Amygdala (tissue), 56 donors: ENCODE measurements around the gene ZNF418.

ENCODE experiments used
- DNase-seq, 56 donors: peaks; one replicate each; lab custom pipeline; 2025; lab: John Stamatoyannopoulos, UW

ZNF418 gene

DNA sequence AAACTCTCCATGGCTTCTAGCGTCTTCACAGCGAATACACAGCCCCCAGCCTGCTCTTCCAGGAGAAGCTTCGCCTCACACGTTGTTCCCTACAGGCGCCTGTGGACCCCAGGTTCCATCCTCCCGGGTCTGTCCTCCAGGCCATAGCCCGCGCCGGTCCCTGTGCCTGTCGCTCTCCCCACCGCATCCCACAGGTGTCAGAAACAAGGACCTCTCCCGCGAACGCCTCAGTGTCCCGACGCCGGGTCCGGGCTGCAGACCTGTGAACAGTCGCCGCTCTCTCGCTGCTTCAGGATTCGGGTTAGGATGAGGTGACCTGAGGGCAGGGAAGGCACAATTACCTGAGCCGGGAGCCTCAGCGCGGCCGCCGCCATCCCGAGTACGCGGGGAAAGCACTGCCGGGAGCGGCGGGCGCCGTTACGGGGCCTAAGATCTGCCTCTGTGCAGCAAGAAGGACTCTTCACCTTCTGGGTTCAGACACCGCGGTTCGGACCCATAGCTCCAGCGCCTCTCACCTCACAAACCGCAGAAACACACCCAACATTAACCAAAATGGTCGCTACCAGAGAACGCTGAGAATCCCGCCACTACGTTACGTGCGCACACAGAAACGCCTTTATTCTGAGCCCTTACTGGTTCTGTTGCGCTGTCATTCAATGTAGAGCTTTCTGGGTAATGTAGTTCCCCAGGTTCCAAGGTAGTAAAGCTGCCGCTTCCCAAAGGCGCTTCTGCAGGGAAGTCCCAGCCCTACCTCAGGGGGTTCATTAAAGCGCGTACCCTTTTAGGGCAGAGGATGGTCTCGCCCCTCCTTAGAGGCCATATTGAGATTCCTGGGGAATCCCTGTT lies at the start of gene ZNF418:
Gene ZNF418, minus strand, starts transcription at position 583 of the 846 bp plus-strand sequence. CDS start 1,580 bp downstream, outside the sequence.
- DNase-seq, result peak in 55 of 56 donors; percentile 1 to 91 (median 64)

DNA sequence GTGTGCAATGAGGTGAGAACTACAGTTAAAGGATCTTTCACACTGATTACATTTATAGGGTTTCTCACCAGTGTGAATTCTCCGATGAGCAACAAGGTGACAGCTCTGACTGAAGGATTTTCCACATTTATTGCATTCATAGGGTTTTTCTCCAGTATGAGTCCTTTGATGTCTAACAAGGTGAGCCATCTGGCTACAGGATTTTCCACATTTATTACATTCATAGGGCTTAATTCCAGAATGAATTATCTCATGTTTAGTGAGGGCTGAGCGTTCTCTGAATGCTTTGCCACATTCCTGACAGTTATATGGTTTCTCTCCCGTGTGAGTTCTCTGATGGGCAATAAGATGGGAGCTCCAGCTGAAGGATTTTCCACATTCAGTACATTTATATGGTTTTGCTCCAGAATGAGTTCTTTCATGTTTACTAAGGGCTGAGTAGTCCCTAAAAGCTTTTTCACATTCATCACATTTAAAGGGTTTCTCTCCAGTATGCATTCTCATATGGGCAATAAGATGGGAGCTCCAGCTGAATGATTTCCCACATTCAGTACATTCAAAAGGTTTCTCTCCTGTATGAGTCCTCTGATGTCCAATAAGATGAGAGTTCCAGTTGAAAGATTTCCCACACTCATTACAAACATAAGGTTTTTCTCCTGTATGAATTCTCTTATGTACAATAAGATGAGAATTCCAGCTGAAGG lies 43.5 kb upstream of the ZNF418 start:
- no peak for DNase-seq

DNA sequence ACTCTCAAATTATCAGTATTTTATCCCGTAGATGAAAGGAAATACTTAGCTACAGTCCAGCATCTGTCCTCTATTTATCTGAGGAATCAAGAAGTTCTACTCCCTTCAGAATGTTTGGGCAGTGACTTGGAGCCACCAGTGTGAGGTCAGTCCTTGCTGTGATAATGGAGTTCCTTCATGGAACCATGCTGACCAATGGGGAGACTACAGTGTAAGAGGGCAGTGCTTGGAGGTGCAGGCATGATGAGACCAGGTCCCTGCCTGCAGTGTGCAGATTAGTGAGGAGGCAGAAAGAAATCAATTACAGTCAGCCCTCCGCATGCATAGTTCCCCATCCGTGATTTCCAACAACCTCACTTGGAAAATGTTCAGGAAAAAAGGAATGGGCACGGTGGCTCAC lies 39.2 kb upstream of the ZNF418 start, which contains the start of gene C19orf18:
Gene C19orf18, minus strand, starts transcription at position 101 of the 400 bp plus-strand sequence. CDS start 102 bp downstream, outside the sequence.
- no peak for DNase-seq

DNA sequence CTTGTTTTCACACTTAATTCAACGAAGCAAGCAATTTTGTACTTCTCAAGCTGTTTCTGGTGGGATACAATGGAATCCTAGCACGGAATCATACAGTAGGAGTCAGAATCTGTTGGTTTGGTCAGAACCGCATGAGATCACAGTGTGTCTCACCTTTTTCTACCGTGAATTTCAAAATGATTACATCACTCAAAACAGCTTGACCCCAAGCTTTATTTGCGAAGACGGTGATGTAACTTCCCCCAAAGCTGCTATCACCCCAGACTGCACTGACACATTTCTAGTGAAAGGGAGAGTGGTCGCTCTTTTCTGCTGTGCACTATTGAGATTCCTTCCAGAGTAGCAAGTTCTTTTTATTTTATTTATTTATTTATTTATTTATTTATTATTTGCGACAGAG lies 29.6 kb upstream of the ZNF418 start:
- no peak for DNase-seq

DNA sequence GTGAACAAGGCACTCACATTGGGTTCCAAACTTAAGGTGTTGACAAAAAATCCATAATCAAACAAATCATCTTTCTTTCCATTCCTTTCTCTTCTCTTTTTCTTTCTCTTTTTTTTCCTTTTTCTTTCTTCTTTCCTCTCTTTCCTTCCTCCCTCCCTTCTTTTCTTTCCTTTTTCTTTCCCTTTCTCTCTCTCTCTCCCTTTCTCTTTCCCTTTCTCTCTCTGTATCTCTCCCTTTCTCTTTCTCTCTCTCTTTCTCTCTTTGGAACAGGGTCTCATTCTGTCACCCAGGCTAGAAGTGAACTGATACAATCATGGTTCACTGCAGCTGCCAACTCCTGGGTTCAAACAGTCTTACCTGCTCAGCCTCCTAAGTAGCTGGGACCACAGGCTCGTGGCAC lies 26.6 kb upstream of the ZNF418 start:
- DNase-seq, result no peak

DNA sequence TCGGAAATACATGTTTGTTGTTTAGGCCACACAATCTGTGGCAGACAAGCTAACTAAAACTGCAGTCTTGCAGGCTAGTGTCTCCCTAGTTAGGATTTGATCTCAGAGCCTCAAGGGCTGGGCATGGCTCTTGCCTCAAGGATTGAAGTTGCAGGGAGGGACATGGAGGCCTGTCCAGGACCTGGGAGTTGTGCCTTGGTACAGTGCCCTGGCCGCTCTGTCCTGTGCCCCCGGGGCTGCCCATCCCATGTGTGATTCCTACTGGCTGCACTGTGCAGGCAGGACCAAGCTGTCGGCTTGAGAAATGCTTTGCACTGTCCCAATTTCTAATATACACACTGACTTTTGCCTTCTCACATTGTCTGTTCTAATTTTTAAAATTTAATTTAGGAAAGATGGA lies 19.8 kb upstream of the ZNF418 start:
- DNase-seq, result no peak

DNA sequence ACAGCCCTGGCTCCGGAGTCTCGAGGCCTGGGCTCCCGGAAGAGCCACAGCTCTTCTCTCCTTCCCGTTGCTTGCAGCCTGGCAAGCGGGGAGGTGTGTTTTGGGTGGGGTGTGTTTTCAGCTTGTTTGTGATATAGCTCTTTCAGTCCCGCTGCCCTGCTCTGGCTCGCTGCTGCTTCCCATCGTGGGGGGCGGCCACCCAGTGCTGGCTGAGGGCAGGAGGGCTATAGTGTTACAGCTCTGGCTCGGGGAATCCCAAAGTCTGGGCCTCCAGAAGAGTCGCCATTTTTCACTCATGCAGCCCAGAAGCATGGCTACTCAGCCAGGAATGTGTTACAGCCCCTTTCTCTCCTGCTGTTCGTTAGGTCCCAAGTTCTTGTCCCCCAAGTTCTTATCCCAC lies 14.5 kb upstream of the ZNF418 start:
- DNase-seq, result no peak

DNA sequence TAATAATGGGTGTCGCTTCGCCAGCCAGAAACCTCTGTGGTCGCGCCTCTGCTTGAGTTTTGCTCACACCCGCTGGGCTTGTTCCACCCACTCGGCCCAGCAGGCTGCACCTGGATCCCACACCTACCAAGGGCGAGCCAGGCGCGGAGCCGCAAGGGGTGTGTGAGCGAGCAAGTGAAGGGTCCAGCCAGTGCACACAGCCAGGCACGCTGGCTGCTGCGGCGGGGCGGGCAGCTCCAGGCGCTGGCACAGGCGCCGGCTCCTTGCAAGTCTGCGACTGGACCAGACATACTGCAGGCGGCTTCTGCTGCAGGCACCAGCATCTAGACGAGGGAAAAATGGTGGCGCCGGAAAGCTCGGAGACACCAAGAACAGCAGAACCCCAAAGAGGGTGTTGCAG lies 14.1 kb upstream of the ZNF418 start:
- no peak for DNase-seq

DNA sequence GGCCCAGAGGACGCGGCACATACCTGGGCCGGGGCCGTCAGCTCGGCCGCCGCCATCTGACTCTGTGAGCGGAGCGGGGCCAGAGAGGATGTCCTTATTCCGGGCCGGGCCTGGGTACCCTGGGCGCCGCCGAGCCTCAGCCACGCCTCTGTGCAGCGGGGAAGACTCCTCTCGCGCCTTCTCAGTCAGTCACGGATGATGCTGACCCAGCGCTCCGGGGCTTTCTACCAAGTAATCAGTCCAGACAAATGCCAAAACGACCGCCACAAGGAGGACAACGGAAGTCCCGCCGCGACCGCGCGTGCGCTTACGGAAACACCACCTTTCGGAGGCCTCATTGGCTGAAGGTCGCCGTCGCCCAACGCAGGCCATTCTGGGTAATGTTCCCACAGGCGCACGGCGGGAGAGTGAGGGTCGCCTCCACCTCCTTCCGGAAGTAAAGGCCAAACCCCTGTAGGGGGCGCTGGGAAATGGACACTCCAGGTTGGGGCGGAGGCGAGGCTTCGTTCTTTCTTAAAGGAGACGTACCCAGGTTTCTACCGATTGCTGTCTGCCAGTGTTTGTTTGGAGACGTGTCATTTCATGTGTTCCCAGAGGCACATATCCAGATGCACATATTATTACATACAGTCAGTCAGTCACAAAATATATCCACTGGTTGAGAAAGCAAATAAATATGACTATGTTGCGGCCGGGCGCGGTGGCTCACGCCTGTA lies 12.4 kb upstream of the ZNF418 start, which contains the start of gene ZNF256:
Gene ZNF256, minus strand, starts transcription at position 288 of the 716 bp plus-strand sequence. Its CDS starts 232 bp downstream, at position 56.
- DNase-seq, result peak; percentile 65 to 97 (median 91)

DNA sequence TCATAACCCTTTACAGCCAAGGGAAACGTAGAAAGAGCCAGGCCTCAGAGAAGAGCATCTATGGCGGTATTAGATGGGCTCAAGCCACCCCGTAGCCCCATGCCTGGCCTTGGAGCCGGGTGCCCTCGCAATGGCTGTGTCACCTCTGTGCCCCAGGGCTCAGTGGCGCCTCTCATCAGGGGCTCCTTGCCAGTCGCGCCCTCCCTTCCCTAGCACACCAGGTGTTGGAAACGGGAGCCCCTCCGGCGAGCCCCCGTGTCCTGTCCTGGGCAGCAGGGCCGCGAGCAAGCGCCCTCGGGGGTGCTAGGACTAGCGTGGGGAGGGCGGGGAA lies 11.9 kb upstream of the ZNF418 start:
- DNase-seq, result peak in 1 of 56 donors; percentile 12

DNA sequence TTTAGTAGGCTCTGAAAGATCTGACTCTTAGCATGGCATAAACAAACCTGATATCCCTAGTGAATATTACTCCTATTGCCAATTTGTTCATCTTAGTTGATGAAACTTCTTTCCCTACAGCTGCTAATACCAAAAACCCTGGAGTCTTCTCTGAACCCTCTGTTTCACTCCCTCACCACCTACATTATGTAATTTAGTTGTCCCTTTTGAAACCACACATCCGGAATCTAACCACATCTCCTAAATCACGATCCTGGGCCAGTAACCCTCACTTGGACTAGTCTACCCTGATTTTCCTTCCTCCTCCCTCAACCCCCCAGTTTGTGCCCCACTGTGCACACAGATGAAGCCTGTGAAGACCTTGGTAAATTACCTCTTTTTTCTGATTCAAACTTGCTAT lies 11.1 kb upstream of the ZNF418 start:
- DNase-seq, result no peak

DNA sequence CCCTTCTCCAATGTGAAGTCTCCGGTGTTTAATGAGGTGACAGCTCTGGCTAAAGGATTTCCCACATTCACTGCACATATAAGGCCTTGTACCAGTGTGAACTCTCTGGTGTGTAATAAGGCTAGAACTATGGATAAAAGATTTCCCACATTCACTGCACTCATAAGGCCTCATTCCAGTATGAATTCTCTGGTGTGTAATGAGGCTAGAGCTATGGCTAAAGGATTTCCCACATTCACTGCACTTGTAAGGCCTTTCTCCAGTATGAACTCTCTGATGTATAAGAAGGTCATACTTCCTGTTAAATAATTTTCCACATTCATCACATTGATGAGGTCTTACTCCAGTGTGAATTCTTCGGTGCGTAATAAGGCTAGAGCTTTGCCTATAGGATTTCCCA lies 6.4 kb upstream of the ZNF418 start:
- no peak for DNase-seq

DNA sequence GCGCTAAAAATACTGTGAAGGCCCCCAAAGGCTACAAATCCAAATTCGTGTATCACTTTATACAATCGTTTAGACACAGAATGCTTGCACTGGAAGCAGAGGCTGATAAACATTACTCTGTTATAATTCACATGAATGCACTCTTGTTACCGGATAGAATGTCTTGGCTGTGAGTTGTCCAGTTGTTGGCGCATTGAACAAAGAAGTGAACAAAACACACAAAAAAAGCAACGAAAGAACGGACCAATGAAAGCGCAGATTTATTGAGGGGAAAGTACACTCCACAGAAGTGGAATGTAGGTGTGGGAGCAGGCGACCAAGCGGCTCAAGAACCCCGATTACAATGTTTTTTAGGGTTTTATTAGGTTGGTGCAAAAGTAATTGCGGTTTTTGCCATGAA lies 529 bp upstream of the ZNF418 start:
- DNase-seq, result peak in 10 of 56 donors; percentile 3 to 69 (median 19)

DNA sequence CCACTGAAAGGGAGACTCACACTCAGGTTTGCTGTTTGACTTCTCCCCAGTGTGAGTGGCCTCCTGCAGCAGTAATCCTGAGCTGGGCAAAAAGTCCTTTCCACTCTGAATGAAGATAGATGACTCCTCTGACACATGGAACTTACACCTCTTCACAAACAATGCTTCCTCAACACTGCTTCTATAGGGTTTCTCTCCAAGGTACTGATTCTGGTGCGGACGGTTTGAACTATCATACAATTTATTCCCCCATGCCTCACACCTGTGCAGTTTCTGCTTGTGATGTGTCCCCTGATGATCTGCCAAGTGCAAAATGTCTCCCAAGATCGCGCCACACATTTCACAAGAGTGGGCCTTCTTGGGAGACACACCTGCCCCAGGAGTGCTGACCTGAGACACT lies 7.6 kb downstream of the ZNF418 start:
- DNase-seq, result no peak

DNA sequence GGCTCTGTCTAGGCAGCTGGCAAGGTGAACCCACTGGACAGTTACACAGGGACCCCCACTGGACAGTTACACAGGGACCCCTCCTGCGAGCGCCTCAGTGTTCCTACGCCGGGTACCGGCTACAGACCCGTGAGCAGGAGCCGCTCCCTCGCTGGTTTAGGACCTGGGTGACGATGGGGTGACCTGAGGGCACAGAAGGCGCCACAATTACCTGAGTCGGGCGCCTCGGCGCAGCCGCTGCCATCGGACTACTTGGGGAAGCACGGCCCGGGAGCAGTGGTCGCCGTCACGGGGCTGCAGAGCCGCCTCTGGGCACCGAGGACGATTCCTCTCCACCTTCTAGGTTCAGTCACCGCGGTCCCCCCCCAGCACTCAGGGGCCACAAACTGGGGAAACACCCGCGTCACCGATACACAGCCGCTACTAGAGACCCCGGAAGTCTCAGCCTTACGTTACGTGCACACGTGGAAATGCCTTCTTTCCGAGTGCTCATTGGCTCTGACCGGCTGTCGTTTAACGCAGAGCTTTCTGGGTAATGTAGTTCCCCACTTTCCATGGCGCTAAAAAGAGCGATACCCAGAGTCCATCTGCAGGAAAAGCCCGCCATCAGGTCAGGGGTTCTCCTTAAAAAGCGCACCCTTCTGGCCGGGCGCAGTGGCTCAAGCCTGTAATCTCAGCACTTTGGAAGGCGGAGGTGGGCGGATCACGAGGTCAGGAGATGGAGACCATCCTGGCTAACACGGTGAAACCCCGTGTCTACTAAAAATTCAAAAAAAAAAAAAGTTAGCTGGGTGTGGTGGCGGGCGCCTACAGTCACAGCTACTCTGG lies 18.8 kb downstream of the ZNF418 start, which contains the start of gene ZNF417:
Gene ZNF417, minus strand, starts transcription at position 425 of the 828 bp plus-strand sequence. Its CDS starts 181 bp downstream, at position 244.
- peak; percentile 26 to 94 (median 80) for DNase-seq

DNA sequence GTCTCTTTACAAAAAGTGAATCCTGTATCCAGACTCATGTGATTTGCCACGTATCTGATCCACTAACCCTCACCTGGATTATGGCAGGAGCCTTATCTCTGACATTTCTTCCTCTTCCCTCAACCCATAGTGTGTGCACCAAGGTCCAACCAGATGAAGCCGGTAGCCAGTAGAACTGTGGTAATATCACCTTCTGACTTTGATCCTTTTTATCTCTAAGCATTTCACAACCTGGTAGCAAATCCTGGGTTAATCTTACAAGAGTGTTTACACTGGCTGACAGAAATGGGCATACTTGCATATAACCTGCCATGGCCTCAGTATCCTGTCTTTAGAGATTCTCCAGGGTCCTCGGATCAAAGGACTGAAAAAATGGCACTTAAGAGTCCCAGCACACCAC lies 20.7 kb downstream of the ZNF418 start:
- no peak for DNase-seq

DNA sequence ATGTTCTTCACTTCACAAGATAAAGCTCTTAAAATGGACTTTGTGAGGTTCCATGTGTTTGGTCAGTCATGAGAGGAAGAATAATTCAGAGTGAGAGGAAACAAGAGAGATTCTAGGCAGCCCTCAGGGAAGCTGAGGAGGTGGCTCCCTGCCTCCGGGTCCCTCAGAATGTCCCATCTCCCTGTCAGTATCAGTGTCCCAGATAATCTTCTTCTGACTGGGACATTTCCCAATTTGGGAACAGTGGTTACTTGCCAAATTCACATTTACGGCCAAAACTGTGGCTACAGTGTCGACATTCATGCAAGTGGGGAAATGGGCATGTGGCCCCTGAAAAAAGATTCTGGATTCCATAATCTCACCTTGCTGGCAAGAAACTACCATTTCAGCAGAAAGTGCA lies 27.8 kb downstream of the ZNF418 start:
- no peak for DNase-seq

DNA sequence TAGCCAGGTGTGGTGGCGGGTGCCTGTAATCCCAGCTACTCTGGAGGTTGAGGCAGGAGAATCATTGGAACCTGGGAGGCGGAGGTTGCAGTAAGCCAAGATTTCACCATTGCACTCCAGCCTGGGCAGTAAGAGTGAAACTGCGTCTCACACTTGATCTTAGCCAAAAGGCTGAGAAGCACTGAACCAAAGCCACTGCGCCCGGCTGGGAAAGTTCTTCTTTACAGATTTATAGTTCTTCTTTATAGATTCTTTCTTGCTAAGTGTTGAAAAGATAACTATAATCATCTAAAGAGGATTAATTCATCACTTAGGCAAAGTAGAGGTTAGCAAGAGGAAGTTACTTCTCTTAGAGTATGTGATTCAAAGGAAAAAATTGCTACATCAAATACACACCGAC lies 29.9 kb downstream of the ZNF418 start:
- no peak for DNase-seq

DNA sequence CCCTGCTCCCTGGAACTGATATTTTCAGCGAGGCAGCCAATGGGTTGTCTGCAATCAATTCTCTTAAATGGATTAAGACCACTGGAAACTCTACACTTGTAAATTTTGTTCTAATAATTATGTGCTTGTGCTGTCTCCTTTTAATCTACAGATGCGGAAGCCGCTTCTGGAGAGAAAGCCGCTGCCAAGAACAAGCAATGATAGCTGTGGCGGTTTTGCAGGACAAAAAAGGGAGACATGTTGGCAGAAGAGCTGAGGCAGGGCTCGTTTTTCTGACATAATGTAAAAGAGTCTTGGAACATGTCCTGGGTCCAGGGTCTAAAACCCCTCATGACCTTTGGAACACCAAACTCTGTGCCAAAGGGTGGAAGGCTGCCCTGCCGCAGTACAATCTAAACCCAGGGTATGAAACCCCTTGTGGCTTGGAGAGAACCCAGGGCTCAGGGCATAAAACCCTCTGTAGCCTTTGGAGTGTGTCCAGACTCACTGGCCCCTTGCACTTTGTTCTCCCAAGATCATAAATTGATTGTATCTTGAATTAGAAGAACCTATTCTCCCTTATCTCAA lies 31.5 kb downstream of the ZNF418 start:
- DNase-seq, result peak in 1 of 56 donors; percentile 9

DNA sequence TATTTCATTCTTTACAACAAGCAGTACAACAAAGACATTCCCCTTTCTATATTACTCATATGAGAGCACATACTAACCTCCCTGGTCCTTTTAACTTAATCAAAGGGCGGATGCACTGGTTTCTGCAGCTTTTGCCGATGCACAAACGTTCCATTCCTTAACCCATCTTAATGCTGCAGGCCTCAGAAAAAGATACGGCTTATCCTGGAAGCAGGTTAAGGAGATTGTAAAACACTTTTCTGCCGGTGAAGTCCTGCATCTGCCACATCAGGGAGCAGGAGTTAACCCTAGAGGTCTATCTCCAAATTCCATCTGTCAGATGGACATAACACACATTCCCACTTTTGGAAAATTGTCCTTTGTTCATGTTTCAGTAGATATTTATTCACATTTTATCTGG lies 34.9 kb downstream of the ZNF418 start:
- DNase-seq, result no peak
